Fibroblast of skin of right quadriceps (primary cell): Measurements from ENCODE around the gene DCUN1D2.

Source experiments
- DNase-seq: peaks from one replicate; pipeline ENCODE4 v3.0.0-alpha.2; 2013

The DCUN1D2 gene

DNA sequence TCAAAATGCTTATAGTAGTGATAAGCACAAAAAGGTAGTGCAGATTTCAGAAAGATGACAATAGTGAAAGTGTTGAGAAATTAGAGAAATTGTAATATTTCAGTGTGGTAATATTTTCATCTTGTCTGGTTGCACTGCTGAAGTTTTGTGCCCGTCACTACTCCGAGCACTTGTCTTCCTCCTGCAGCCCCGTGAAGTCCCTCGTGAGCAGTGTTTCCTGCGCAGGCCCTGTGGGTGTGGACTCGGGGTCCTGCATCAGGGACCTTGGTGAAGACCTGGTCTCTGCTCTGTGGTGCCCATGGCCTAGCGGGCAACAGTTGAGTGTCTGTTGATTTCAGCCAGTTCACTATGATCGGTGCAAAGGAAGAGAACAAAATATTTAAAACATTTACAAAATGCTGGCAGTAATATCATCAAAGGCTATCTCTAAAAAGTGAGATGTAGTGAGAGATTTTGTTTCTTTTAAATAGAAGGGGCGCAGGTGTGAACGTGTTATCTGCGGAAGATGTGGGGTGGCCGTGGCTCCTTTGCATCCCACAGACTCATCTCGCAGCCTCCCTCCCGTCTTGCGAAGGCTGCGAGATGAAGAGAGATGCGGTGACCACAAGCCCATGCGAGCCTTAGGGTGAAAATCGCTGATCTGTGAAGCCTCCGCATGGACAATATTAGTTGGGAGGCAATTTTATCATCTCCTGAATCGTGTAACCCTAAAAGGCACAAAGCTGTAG is 27.7 kb upstream of the DCUN1D2 start:
- no peak for DNase-seq

DNA sequence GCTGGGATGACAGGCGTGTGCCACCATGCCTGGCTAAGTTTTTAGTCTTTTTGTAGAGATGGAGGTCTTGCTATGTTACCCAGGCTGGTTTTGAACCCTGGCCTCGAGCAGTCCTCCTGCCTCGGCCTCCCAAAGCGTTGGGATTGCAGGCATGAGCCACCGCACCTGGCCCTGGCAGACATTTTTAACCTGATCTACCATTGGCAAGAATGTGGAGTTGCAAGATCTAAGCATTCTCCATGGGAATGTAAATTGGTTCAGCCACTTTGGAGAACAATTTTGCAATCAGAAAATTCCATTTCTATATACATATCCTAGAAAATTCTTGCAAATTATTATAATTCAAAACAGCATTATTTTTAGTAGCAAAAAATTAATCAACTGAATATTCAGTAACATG is 24.3 kb upstream of the DCUN1D2 start:
- DNase-seq = no peak

DNA sequence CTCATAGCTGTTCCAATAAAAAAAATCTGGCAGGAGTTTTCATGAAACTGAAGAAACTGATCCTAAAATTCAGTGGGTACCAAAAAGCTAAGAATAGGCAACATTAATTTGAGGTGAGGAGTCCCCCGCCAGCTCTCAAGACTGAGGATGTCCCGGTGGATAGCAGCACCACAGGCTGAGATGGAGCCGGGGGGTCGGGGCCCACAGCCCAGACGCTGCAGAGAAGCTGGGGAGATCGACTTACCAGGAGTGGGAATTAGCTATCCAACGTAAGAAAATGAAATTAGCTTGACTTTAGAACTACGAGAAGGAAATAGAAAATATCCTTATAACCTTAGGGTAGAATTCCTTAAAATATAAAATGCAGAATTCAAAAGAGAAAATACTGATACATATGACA is 23.2 kb upstream of the DCUN1D2 start:
- no peak for DNase-seq

DNA sequence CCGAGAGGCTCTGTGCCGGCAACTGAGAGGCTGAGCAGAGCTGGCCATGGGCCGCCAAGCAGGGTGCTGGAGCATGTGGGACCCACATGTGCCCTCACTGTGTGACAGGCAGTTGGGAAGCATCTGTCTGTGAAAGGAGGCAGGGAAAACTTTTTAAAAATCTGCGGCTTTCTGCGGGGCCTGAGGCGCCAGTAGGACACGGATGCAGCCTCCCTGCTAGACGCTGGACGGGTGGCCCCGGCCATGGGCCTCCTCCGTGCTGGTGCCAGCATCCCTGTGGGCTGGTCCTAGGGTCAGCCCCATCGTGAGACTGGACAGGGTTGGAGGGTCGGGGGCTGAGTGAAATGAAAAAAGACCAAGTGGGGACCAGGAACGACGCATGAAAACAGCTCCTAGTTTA is 20.9 kb upstream of the DCUN1D2 start:
- no peak for DNase-seq

DNA sequence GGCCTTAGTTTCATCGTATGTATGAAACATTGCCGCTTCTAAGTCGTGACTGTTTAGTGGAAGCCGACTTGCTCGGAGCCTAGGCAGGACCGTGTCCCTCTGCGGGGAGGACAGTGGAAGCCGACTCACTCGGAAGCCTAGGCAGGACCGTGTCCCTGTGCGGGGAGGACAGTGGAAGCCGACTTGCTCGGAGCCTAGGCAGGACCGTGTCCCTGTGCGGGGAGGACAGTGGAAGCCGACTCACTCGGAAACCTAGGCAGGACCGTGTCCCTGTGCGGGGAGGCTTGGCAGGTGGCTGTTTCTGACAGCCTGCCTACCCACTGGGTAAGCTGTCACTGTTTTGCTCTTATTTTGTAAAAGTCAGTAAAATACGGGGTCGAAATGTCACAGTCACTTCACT is 20.4 kb upstream of the DCUN1D2 start:
- no peak for DNase-seq

DNA sequence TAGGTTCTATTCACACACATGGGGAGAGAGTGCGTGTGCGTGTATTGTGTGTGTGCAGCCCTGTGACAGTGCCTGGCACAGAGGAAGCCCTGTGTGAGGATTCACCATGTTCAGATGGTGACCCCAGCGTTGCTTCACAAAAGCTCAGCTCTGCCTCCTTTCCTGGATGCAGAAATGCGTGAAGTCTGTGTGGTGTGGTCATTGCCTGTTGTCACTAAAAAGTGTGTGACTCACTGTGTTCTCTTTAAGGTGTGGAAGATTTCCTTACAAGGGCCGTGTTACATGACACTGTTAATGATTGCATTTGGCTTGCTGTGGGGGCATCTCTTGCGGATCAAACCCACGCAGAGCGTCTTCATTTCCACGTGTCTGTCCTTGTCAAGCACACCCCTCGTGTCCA is 19.5 kb upstream of the DCUN1D2 start:
- no peak for DNase-seq

DNA sequence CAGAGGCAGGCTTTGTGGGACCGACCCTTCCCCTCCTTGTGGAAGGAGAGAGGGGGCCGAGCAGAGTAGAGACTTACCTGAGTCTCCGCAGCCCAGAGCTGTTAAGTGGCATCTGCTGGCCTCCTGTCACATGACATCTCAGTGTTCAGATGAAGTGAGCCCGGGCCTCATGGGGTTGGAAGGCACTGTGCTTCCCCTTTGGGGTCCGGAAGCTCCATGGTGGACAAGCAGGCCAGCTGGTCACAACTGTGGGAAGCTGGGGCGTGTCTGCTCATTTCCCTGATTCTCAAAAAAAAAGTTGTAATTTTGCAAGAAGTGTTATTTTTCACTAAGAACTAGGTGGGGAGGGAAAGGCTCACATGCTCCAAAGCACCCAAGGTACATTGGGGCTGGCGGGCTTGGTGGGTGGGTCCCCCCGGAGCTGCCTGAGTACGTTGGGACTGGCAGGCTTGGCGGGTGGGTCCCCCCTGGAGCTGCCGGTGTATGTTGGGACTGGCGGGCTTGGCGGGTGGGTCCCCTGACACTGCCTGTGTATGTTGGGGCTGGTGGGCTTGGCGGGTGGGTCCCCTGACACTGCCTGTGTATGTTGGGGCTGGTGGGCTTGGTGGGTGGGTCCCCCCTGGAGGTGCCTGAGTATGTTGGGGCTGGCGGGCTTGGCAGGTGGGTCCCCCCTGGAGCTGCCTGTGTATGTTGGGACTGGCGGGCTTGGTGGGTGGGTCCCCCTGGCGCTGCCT is 18.2 kb upstream of the DCUN1D2 start:
- no peak for DNase-seq

DNA sequence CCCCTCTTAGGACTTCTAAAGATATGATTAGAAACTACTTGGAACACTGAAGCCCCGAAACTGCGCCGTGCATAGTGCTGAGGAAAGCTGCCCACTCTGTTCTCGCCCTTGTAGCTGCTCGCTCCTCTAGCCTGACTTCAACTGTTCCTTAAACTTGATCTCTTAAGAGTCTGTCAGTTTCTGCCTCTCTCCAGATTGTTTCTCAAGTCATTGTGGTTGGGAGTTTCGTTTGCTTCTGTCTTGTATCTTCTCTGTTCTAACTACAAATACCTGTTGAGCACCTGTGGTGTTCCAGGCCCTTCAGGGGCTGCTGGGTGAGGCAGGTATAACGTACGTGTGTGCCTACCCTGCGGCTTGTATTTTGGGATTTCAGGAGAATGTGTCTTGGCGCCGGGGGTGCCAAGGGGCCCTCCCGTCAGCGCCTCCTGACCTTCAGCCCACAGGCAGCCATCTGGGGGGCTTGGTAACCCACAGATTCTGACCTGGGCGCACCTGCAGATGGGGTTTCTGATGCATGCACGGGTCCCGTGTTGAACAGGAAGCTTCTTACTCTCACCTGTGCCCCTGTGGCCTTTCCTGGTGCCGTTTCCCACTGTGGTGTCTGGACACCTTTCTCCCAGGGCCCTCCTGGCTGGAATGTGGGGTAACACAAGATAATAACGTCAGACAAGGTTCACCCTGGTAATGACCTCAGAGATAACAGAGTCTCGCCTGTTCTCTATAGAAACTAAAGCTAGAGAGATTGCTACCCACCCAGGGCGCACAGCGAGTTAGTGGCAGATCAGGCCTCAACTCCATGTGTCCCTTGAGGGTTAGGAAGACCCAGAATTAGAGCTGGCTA is 17.2 kb upstream of the DCUN1D2 start:
- no peak for DNase-seq

DNA sequence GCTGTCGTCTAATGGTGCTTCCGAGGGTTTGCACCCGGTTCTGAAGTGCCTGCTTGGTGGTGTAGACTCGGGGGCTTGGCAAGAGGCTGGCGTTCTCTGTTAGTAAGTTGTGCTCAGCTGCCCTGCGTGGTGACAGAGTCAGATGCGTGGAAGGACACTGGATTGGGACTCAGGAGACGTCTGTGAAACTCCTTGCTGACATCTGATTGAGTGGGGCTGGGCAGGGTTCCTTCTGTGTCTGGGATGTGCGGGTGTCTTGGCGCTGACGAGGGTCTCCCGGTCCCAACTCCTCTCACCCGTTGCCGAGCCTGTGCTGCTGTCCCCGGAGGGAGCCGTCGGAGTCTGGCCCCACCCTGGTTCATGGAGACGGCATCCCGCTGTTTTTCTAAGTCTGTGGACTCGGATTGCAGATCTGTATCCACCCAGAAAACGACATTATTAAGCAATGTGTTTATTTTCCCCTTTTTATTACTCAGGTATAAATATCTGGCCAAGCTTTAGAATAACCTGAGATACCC is 16.4 kb upstream of the DCUN1D2 start:
- no peak for DNase-seq

DNA sequence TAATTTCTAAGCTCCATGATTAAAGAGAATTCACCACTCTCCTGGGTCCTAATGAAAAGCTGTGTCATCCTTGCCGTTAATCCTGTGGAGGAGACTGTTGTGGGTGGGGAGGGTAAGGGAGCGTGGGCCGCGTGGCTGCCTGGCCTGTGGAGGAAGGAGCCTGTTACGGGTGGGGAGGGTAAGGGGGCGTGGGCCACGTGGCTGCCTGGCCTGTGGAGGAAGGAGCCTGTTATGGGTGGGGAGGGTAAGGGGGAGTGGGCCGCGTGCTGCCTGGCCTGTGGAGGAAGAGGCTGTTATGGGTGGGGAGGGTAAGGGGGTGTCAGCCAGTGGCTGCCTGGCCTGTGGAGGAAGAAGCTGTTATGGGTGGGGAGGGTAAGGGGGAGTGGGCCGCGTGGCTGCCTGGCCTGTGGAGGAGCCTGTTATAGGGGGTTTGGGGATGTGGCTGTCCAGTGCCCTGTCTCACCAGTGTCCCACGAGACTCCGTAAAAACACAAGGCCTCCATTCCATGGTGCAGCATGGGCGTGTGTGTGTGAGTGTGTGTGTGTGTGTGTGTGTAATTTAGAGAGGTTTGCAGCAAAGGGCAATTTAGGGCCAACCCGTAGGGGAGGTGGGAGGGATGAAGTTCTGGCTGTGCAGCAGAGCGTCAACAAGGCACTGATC is 15.6 kb upstream of the DCUN1D2 start:
- DNase-seq = no peak

DNA sequence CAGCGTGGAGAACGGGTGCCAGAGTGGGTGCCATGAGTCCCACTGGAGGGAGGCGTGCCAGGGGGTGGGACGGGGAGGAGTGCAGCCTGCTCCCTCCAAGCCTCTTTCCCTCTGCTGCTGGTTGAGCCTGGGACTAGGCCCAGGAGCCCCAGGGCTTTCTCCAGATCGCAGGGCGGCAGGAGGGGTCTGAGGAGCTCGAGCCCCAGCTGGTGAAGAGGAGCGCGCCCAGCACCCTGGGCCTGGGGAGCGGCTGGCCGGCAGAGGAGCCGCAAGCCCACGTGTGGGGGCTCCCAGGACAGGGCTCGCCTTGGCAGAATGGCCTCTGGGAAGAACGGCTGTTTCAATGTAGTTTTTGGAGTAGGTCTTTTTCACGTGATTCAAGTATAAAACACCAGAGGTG is 12.2 kb upstream of the DCUN1D2 start:
- DNase-seq = no peak

DNA sequence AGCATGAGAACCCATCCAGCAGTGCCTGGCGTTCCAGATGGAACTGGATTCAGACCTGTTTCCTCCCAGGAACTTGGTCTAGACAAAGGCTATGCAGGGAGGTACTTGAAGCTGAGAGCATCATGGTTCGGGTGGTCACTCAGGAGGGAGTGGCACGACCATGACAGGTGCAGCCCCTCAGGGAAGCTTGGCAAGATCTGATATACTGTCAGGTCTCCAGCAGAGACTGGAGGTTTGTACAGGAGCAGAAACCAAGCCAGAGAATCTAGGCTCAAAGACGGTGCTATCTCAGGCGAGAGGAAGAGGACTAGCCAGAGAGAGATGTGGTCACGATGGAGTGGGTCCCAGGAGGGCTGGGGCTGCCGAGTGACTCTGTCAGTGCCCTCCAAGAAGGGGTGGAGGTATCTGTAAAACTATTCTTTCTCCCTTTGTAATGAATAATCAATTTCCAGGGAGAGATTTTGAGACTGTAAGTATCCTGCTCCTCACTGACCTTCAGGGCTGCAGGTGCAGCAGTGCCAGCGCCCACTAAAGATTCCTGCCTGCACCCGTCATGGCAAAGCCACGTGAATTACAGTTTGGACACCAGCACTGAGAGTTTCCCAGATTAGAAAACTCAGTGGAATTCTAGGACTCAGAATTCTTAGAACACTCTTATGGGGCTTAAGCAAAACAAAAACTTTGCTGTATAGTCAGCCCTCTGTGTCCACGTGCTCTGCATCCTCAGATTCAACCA is 10.2 kb upstream of the DCUN1D2 start:
- no peak for DNase-seq

DNA sequence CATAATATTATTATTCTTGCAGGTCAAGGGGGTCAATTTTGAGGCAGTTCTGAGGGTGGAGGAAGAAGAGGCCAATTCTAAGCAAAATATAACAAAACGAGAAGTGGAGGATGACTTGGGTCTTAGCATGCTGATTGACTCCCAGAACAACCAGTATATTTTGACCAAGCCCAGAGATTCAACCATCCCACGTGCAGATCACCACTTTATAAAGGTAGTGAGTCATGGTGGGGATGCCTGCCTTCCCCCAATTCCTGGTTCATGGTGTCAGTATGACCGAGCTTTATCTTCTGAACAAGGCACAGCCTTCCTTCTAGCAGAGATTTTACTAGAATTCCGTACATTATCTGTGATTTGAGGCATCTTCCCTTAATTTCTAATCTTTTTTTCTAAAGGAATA is 9.4 kb upstream of the DCUN1D2 start:
- peak; percentile 37 for DNase-seq

DNA sequence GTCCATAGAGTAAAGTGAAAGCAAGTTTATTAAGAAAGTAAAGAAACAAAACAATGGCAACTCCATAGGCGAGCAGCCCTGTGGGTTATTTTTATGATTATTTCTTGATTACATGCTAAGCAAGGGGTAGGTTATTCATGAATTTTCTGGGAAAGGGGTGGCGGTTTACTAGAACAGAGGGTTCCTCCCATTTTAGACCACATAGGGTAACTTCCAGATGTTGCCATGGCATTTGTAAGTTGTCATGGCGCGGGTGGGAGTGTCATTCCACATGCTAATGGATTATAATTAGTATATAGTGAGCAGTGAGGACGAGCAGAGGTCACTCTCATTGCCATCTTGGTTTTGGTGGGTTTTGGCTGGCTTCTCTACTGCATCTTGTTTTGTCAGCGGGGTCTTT is 8.4 kb upstream of the DCUN1D2 start:
- DNase-seq = no peak

DNA sequence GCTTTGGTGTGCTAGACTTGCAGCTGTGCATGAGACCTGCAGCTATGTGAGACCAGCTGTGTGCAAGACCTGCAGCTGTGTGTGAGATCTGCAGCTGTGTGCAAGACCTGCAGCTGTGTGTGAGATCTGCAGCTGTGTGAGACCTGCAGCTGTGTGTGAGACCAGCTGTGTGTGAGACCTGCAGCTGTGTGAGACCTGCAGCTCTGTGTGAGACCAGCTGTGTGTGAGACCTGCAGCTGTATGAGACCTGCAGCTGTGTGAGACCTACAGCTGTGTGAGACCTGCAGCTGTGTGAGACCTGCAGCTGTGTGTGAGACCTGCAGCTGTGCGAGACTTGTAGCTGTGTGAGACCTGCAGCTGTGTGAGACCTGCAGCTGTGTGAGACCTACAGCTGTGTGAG is 6.7 kb upstream of the DCUN1D2 start:
- no peak for DNase-seq

DNA sequence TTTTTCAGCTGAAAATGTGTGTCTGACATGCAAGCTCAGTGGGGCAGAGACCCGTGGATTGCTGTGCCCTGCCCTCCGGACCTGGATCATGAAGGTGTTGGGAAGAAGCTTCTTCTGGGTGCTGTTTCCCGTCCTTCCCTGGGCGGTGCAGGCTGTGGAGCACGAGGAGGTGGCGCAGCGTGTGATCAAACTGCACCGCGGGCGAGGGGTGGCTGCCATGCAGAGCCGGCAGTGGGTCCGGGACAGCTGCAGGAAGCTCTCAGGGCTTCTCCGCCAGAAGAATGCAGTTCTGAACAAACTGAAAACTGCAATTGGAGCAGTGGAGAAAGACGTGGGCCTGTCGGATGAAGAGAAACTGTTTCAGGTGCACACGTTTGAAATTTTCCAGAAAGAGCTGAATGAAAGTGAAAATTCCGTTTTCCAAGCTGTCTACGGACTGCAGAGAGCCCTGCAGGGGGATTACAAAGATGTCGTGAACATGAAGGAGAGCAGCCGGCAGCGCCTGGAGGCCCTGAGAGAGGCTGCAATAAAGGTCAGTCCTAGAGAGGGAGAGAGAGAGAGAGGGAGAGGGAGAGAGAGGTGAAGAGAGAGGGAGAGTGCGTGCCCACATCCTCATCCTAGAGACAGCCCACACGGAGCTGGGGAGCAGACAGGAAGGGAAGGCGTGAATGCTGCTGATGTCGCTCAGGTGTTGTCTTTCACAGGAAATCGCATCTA is 5.1 kb upstream of the DCUN1D2 start:
- no peak for DNase-seq

DNA sequence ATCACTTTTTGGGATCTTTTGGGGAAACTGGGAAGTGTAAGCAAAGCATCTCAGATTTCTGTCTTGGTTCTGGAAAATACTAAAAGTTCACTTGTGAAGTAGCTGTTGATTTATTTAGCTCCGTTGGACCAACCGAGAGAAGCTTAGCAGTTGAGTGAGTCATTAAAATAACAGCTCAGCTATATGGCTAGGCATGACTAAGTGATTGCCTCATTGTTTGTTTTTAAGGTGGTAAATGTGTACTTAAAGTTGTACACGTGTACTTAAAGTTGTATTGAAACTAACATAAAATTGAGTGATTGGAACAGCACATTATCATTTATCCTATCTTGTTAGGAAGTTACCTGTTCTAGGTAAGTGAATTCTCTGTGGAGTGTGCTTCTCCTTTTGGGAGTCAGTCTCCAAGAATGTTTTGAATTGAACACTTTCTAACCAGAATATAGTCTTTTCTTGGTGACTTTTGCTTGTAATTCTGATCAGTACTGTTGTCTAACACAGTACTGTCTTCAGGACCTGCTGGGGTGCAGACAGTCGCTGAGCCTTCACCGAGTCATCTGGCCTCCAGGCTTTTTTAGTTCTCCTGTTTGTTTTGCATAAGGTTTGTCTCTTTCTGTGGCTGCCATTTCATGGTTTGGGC is 2.9 kb upstream of the DCUN1D2 start:
- peak; percentile 93 for DNase-seq

DNA sequence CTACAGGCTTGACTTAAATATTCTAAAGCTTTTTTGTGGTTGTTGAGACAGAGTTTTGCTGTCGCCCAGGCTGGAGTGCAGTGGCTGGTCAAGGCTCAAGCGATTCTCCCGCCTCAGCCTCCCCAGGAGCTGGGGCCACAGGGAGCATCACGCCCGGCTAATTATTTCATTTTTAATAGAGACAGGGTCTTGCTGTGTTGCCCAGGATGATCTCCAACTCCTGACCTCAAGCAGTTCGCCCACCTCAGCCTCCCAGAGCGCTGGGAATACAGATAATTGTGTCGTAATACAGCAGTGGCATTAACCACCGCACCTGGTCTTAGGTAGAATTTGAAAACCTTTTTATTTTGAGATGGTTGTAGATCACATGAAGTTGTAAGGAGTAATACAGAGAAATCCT is 1.5 kb upstream of the DCUN1D2 start:
- DNase-seq = no peak

DNA sequence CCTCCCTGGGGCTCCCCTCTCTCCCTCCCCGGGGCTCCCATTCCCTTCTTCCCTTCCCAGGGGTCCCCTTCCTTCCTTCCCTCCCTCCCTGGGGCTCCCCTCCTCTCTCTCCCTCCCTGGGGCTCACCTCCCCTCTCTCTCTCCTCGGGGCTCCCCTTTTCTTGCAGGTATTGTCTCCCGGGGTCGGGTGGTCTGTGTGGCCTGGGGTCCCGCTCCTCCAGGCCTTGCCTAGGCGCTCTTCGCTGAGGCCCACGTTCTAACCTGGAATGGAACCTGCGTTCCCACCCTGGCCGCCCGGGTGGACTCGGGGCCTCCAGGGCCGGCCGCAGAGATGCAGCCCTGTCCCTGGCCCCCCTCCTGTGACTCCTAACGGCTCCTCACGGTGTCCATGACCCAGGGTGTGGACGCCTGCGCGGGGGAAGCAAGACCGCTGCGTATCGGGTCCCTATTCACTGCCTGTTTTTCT is 940 bp upstream of the DCUN1D2 start:
- no peak for DNase-seq

DNA sequence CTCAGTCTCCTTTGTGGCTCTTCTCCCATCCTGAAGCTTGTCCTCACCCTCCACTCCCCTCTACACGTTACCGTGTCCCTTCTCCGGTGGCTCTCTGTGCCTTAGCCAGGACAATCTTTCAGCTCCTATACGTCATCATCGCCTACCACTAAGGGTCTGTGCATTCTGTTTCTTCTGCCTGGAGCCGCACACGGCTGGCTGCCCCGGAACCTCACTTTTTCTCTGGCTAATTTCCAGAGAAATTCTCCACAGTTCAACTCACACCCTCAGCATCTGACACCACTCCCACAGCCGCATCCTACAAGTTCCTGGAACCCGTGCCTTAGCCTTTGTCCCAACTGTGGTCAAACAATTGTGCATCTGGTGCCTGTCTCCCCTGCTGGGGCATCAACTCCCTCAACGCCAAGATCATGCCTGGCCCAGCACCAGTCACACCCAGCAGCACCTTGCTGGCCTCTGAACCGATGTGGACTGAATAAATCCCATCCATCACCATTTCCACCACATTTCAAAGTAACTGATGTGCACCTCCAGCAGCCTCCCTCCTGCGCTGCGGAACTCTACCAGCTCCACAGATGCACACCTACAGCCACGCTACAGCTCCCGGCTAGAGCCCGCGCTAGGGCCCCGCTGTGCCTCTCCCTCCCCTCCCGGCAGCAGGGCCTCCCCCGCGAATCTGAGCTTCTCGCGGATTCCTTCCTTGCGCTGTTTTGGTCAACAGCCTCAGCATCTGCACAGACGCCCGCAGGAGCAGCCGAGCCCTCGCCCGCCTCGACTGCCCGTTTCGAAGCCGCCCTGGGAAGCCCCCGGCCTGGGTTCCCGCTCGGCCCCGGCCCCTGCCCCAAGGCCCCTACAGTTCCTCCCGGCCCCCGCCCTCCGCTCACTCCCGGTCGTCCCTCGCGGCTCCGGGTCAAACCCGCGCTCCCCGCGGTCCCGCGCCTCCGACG is 689 bp downstream of the DCUN1D2 start:
- peak; percentile 43 for DNase-seq
